Mesendoderm (in vitro differentiated cells): Measurements from ENCODE around the gene ZBTB25.

Experiments
- DNase-seq: peaks from one replicate; pipeline ENCODE4 v3.0.0; 2013
- H2AK5ac ChIP-seq: 2 replicates; pipeline ENCODE4 v1.6.1; 2013; ENCODE audit warnings: low read length, inconsistent platforms
- H2BK120ac ChIP-seq: 2 replicates; pipeline ENCODE4 v1.6.1; 2013; ENCODE audit warnings: low read depth, mild to moderate bottlenecking, low read length, moderate library complexity, mixed read lengths
- H2BK15ac ChIP-seq: replicated peaks from 2 replicates; pipeline ENCODE4 v1.6.1; 2013; ENCODE audit warnings: low read depth, mild to moderate bottlenecking, moderate library complexity
- H2BK5ac ChIP-seq: 2 replicates; pipeline ENCODE4 v1.6.1; 2013; ENCODE audit warnings: low read length, inconsistent platforms
- H3K18ac ChIP-seq: 2 replicates; pipeline ENCODE4 v1.6.1; 2013; ENCODE audit warnings: mild to moderate bottlenecking, low read length, mixed read lengths
- H3K23ac ChIP-seq: one replicate; pipeline ENCODE4 v1.6.1; 2013; ENCODE audit warnings: low read length
- H3K27ac ChIP-seq: 2 replicates; pipeline ENCODE4 v1.5.1; 2013; ENCODE audit warnings: low read depth, mild to moderate bottlenecking, inconsistent platforms, low read length, moderate library complexity
- H3K27me3 ChIP-seq: 2 replicates; pipeline ENCODE4 v1.6.1; 2013; ENCODE audit warnings: low read length, control low read depth, mild to moderate bottlenecking, inconsistent platforms; ENCODE audit not compliant: insufficient read depth, poor library complexity
- H3K36me3 ChIP-seq: 2 replicates; pipeline ENCODE4 v1.6.1; 2013; ENCODE audit warnings: low read length, inconsistent platforms; ENCODE audit not compliant: control insufficient read depth, insufficient read depth
- H3K4ac ChIP-seq: one replicate; pipeline ENCODE4 v1.6.1; 2013; ENCODE audit warnings: low read depth, mild to moderate bottlenecking, low read length, moderate library complexity
- H3K4me1 ChIP-seq: 2 replicates; pipeline ENCODE4 v1.6.1; 2013; ENCODE audit warnings: low read depth, low read length, inconsistent platforms; ENCODE audit not compliant: control insufficient read depth
- H3K4me2 ChIP-seq: 2 replicates; pipeline ENCODE4 v1.6.1; 2013; ENCODE audit warnings: low read length
- H3K4me3 ChIP-seq: 2 replicates; pipeline ENCODE4 v1.5.1; 2013; ENCODE audit warnings: mild to moderate bottlenecking, low read length
- H3K56ac ChIP-seq: one replicate; pipeline ENCODE4 v1.6.1; 2013; ENCODE audit warnings: low read length
- H3K79me1 ChIP-seq: 2 replicates; pipeline ENCODE4 v1.6.1; 2013; ENCODE audit warnings: low read length, inconsistent platforms
- H3K79me2 ChIP-seq: 2 replicates; pipeline ENCODE4 v1.6.1; 2013; ENCODE audit warnings: mild to moderate bottlenecking, low read length; ENCODE audit not compliant: control insufficient read depth, insufficient read depth
- H3K9ac ChIP-seq: 2 replicates; pipeline ENCODE4 v1.6.1; 2013; ENCODE audit warnings: low read length, inconsistent platforms
- H4K5ac ChIP-seq: one replicate; pipeline ENCODE4 v1.6.1; 2013; ENCODE audit warnings: low read length
- H4K8ac ChIP-seq: one replicate; pipeline ENCODE4 v1.6.1; 2013; ENCODE audit warnings: low read depth, mild to moderate bottlenecking, control low read depth, low read length, moderate library complexity
- WGBS: extraction: QIAGEN DNeasy Blood & Tissue Kit; methylation state at CpG from one replicate; pipeline ENCODE4 v1.1.7; 2013; ENCODE audit warnings: low lambda C conversion rate, missing lambda C conversion rate; ENCODE audit not compliant: insufficient coverage; ENCODE audit errors: extremely low coverage; 5-methylcytosine and 5-hydroxymethylcytosine counted together

Gene ZBTB25

GRCh38 chr14:64478634-64479250 lies 24.9 kb downstream of the ZBTB25 start:
- Histone ChIP-seq H3K18ac (no peak overlapping the region), H2BK5ac (no peak overlapping the region), H3K4me1 (no peaks in the 10 kb centered on the region), H3K56ac (no peak overlapping the region), H2AK5ac (no peak overlapping the region), H4K8ac (no peak overlapping the region), H3K23ac (no peak overlapping the region), H3K79me2 (no peaks in the 10 kb centered on the region), H3K4me2 (no peak overlapping the region), H2BK15ac (no peak overlapping the region), H3K4ac (no peak overlapping the region), H3K4me3 (no peak overlapping the region), H3K27ac (no peak overlapping the region), H3K79me1 (no peaks in the 10 kb centered on the region), H3K27me3 (no peaks in the 10 kb centered on the region), H4K5ac (no peak overlapping the region), H2BK120ac (no peak overlapping the region), H3K36me3 (no peaks in the 10 kb centered on the region), H3K9ac (no peak overlapping the region)
- no peak for DNase-seq

GRCh38 chr14:64476438-64476837 lies 27.2 kb downstream of the ZBTB25 start:
- no peak overlapping the region for H3K4me3 ChIP-seq
- H3K9ac ChIP-seq: no peak overlapping the region
- no peak overlapping the region for H2AK5ac ChIP-seq
- H4K8ac ChIP-seq: no peak overlapping the region
- no peaks in the 10 kb centered on the region for H3K36me3 ChIP-seq
- no peak overlapping the region for H3K23ac ChIP-seq
- no peak overlapping the region for H3K18ac ChIP-seq
- no peaks in the 10 kb centered on the region for H3K27me3 ChIP-seq
- no CpG with 5 or more reads among the region's 8 CpGs for WGBS
- no peaks in the 10 kb centered on the region for H3K4me1 ChIP-seq
- H3K79me1 ChIP-seq: no peaks in the 10 kb centered on the region
- DNase-seq: no peak
- no peak overlapping the region for H4K5ac ChIP-seq
- no peak overlapping the region for H3K4ac ChIP-seq
- no peak overlapping the region for H2BK120ac ChIP-seq
- H3K79me2 ChIP-seq: no peaks in the 10 kb centered on the region
- no peak overlapping the region for H3K56ac ChIP-seq
- H3K27ac ChIP-seq: no peak overlapping the region
- no peak overlapping the region for H3K4me2 ChIP-seq
- no peak overlapping the region for H2BK5ac ChIP-seq
- H2BK15ac ChIP-seq: no peak overlapping the region

- Histone ChIP-seq H3K4me1 (no peaks in the 10 kb centered on the region), H3K23ac (no peak overlapping the region), H3K79me1 (no peaks in the 10 kb centered on the region), H3K56ac (no peak overlapping the region), H3K9ac (no peak overlapping the region), H3K27ac (no peak overlapping the region), H2BK15ac (no peak overlapping the region), H2AK5ac (no peak overlapping the region), H3K27me3 (no peaks in the 10 kb centered on the region), H3K79me2 (no peaks in the 10 kb centered on the region), H3K4me2 (no peak overlapping the region), H4K8ac (no peak overlapping the region), H3K4me3 (no peak overlapping the region), H2BK120ac (no peak overlapping the region), H2BK5ac (no peak overlapping the region), H4K5ac (no peak overlapping the region), H3K4ac (no peak overlapping the region), H3K18ac (no peak overlapping the region), H3K36me3 (no peaks in the 10 kb centered on the region)
- WGBS: no CpG with 5 or more reads among the region's 8 CpGs
- DNase-seq: no peak
Observed at GRCh38 chr14:64475585-64476273, 27.9 kb downstream of the ZBTB25 start.

- Histone ChIP-seq H4K8ac (no peak overlapping the region), H3K36me3 (no peaks in the 10 kb centered on the region), H2BK5ac (no peak overlapping the region), H2AK5ac (no peak overlapping the region), H3K4me2 (no peak overlapping the region), H3K27me3 (no peaks in the 10 kb centered on the region), H3K9ac (no peak overlapping the region), H3K27ac (no peak overlapping the region), H3K79me1 (no peaks in the 10 kb centered on the region), H3K4me3 (no peak overlapping the region), H3K79me2 (no peaks in the 10 kb centered on the region), H4K5ac (no peak overlapping the region), H2BK120ac (no peak overlapping the region), H3K56ac (no peak overlapping the region), H3K4ac (no peak overlapping the region), H3K23ac (no peak overlapping the region), H2BK15ac (no peak overlapping the region), H3K18ac (no peak overlapping the region), H3K4me1 (no peaks in the 10 kb centered on the region)
- DNase-seq: no peak
- WGBS: no CpG with 5 or more reads among the region's 4 CpGs
Observed at GRCh38 chr14:64474698-64475097, 28.9 kb downstream of the ZBTB25 start.

DNA sequence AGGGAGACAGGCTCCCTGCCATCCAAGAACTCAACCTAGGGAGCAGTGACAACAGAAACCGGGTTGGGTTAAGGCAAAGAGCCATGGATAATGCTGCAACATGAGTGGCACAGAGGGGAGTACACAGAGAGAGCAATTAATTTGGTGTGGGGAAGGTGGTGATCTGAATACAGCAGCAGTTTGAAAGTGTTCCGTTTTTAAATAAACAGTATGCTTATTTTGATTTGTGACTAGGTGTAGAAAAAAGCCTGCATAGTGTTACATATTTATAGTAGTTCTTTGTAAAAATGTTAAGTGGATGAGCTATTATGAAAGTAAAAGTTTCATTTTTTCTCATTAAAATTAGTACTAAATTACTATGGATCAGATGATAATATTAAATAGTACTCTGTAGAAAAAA lies 29.6 kb downstream of the ZBTB25 start:
- Histone ChIP-seq H3K27me3 (no peaks in the 10 kb centered on the region), H4K8ac (no peak overlapping the region), H3K27ac (no peak overlapping the region), H2BK120ac (no peak overlapping the region), H3K4me1 (no peaks in the 10 kb centered on the region), H3K18ac (no peak overlapping the region), H2BK5ac (no peak overlapping the region), H3K9ac (no peak overlapping the region), H2BK15ac (no peak overlapping the region), H3K23ac (no peak overlapping the region), H2AK5ac (no peak overlapping the region), H3K36me3 (no peaks in the 10 kb centered on the region), H4K5ac (no peak overlapping the region), H3K56ac (no peak overlapping the region), H3K4me3 (no peak overlapping the region), H3K79me1 (no peaks in the 10 kb centered on the region), H3K4ac (no peak overlapping the region), H3K79me2 (no peaks in the 10 kb centered on the region), H3K4me2 (no peak overlapping the region)
- DNase-seq: no peak
- no CpG with 5 or more reads among the region's 2 CpGs for WGBS

DNA sequence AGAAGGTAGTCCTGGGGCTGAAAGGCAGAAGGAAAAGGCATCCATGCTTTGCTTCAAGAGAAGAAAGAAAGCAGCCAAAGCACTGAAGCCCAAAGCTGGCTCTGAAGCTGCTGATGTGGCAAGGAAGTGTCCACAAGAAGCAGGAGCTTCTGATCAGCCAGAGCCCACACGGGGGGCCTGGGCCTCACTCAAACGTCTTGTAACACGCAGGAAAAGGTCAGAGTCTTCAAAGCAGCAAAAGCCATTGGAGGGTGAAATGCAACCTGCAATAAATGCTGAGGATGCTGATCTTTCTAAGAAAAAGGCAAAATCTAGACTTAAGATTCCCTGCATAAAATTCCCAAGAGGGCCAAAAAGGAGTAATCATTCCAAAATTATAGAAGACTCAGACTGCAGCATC lies 35.2 kb downstream of the ZBTB25 start:
- Histone ChIP-seq H3K4me2 (no peak overlapping the region), H3K4ac (no peak overlapping the region), H2BK120ac (no peak overlapping the region), H3K4me1 (no peaks in the 10 kb centered on the region), H3K27me3 (no peaks in the 10 kb centered on the region), H4K5ac (no peak overlapping the region), H2AK5ac (no peak overlapping the region), H3K18ac (no peak overlapping the region), H2BK15ac (no peak overlapping the region), H2BK5ac (no peak overlapping the region), H3K56ac (no peak overlapping the region), H3K23ac (no peak overlapping the region), H3K79me2 (no peaks in the 10 kb centered on the region), H4K8ac (no peak overlapping the region), H3K79me1 (no peaks in the 10 kb centered on the region), H3K4me3 (no peak overlapping the region), H3K9ac (no peak overlapping the region), H3K36me3 (no peaks in the 10 kb centered on the region), H3K27ac (no peak overlapping the region)
- no peak for DNase-seq
- no CpG with 5 or more reads among the region's 3 CpGs for WGBS
